Hematopoietic multipotent progenitor cell treated with erythropoietin and hydrocortisone succinate and interleukin-3 and kit ligand, for 15 days (in vitro differentiated cells): ENCODE results near the gene PKP1.

ENCODE experiments used
- DNase-seq: peaks from one replicate; pipeline ENCODE4 v3.0.0-alpha.2; 2015; ENCODE audit warnings: low spot score

PKP1 gene

GRCh38 chr1:201371276-201371675 lies 88.0 kb downstream of the PKP1 start:
- no peak for DNase-seq

GRCh38 chr1:201371792-201372191 lies 88.5 kb downstream of the PKP1 start:
- DNase-seq, result no peak

- no peak for DNase-seq
Measured at GRCh38 chr1:201374364-201374763, 91.1 kb downstream of the PKP1 start.

GRCh38 chr1:201375169-201375568 lies 91.9 kb downstream of the PKP1 start:
- DNase-seq, result no peak

- DNase-seq, result no peak
Measured at GRCh38 chr1:201376107-201376463, 92.8 kb downstream of the PKP1 start.

- DNase-seq, result peak; percentile 6
Measured at GRCh38 chr1:201376464-201377374, 93.4 kb downstream of the PKP1 start.

GRCh38 chr1:201377611-201378092 lies 94.3 kb downstream of the PKP1 start, which contains the start of gene TNNT2:
TNNT2 (minus strand) TSS chr1:201377680; CDS start chr1:201373254, 4,426 bp downstream.
- DNase-seq, result no peak

- no peak for DNase-seq
Measured at GRCh38 chr1:201378804-201379203, 95.5 kb downstream of the PKP1 start.

GRCh38 chr1:201379733-201380242 lies 96.5 kb downstream of the PKP1 start:
- no peak for DNase-seq

- no peak for DNase-seq
Measured at GRCh38 chr1:201381130-201381529, 97.8 kb downstream of the PKP1 start.
